NCI-H2107 treated with DMSO at 0.1 percent for 48 hours (cell line): ENCODE results near the gene HECTD1.
"Not testable (repeated sequence)": the region's sequence is repeated elsewhere in the genome, so short reads cannot be mapped to it uniquely, and the experiment has no call there.

Experiments
- DNase-seq: peaks from one replicate; lab custom pipeline; 2025; ENCODE audit not compliant: unreplicated experiment; lab: John Stamatoyannopoulos, UW

HECTD1 gene

DNA sequence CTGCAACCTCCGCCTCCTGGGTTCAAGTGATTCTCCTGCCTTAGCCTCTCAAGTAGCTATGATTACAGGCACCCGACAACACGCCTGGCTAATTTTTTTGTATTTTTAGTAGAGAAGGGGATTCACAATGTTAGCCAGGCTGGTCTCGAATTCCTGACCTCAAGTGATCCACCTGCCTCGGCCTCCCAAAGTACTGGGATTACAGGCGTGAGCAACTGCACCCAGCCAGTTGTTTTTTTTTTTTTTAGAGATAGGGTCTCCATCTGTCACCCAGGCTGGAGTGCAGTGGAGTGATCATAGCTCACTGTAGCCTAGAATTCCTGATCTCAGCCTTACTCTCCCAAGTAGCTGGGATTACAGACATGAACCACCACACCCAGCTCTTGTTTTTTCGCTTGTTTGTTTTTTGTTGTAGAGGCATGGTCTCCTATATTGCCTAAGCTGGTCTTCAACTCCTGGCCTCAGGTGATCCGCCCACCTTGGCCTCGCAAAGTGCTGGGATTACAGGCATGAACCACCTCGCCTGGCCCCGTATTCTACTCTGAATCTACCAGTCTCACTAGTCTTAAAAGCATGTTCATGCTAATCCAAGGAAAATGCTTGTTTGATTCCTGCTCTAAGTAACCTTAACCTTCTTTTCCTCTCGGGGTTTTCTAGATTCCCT, 149.8 kb downstream of the HECTD1 start:
- DNase-seq: no peak

- no peak for DNase-seq
Measured at GRCh38 chr14:31057035-31057434, 150.6 kb downstream of the HECTD1 start.

DNA sequence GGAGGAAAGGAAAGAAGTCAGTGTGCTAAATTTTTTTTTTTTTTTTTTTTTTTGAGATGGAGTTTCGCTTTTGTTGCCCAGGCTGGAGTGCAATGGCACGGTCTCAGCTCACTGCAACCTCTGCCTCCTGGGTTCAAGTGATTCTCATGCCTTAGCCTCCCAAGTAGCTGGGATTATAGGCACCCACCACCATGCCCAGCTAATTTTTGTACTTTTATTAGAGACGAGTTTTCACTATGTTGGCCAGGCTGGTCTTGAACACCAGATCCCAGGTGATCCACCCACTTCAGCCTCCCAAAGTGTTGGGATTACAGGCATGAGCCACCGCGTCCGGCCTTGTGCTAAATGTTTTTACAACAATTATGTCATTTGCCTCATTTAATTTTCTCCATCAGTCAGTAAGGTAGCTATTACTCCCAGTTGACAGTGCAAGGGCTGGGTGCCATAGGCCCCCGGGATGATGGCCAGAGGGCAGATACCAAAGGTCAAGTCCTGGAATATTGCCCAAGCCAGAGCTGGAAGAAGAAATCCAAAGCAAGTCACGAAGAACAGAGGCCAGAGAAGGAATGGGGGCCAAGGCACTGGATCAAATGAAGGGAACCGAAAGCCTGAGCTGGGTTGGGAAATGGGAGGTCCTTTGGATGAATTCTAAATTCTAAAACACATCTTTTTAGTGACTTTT, 154.5 kb downstream of the HECTD1 start:
- not testable (repeated sequence) for DNase-seq

DNA sequence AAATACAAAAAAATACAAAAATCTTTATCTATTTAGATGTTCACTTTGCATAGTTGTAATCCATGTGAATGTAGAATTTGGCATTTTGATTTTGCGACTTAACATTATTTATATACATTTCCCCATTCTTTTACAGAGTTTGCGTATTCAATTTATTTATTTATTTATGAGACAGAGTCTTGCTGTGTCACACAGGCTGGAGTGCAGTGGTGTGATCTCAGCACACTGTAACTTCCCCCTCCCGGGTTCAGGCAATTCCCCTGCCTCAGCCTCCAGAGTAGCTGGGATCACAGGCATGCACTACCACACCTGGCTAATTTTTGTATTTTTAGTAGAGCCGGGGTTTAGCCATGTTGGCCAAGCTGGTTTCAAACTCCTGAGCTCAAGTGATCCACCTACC, 156.1 kb downstream of the HECTD1 start:
- no peak for DNase-seq

- DNase-seq: no peak
Measured at GRCh38 chr14:31051023-31051422, 156.6 kb downstream of the HECTD1 start.
